Fibroblast of villous mesenchyme (primary cell): ENCODE measurements around the gene ZNF474. TPM values are rescaled to one million over a fixed set of nuclear protein-coding genes. Genes with fewer than 3 reads are reported as not detected.
A peak's percentile ranks its signal among the peaks of the same experiment; 100 is the strongest.

ENCODE experiments used
- DNase-seq: peaks from one replicate; pipeline ENCODE4 v3.0.0-alpha.2; 2010; ENCODE audit warnings: low read depth
- H3K4me3 ChIP-seq: 2 replicates; pipeline ENCODE4 v1.5.1; 2011; ENCODE audit warnings: low read depth, mild to moderate bottlenecking, low read length
- CTCF ChIP-seq: IDR thresholded peaks from 2 replicates; pipeline ENCODE4 v1.5.1; 2012; ENCODE audit warnings: low read depth, mild to moderate bottlenecking, low read length; ENCODE audit not compliant: insufficient read depth
- total RNA-seq: library from RNA; depleted of rRNA; stranded (reverse); fragments of >200 nt; gene quantifications from 2 replicates; pipeline ENCODE4 v1.2.3, GENCODE V29; 2012

The ZNF474 gene
- total RNA-seq, 1 donor, result 0.43 TPM

- no peak for TF ChIP-seq CTCF
- DNase-seq, result no peak
- H3K4me3 ChIP-seq, result no peak overlapping the region
Observed at GRCh38 chr5:122124766-122125165, 4.6 kb upstream of the ZNF474 start.

GRCh38 chr5:122126177-122126755 lies 3.1 kb upstream of the ZNF474 start:
- TF ChIP-seq CTCF, result no peak

GRCh38 chr5:122126756-122127321 lies 2.5 kb upstream of the ZNF474 start:
- no peak for TF ChIP-seq CTCF
- no peak overlapping the region for H3K4me3 ChIP-seq
- peak; percentile 46 for DNase-seq

More at GRCh38 chr5:122126177-122126755, 3.1 kb upstream of the ZNF474 start:
- peak; percentile 78 for DNase-seq
- no peak overlapping the region for H3K4me3 ChIP-seq

- no peak for DNase-seq
- no peak for TF ChIP-seq CTCF
- H3K4me3 ChIP-seq, result no peak overlapping the region
Observed at GRCh38 chr5:122130152-122130551, 806 bp downstream of the ZNF474 start.

GRCh38 chr5:122137702-122138101 lies 8.4 kb downstream of the ZNF474 start:
- TF ChIP-seq CTCF, result no peak
- H3K4me3 ChIP-seq, result no peak overlapping the region
- DNase-seq, result no peak

- TF ChIP-seq CTCF, result no peak
- DNase-seq, result no peak
Observed at GRCh38 chr5:122138356-122138755, 9.0 kb downstream of the ZNF474 start.

GRCh38 chr5:122140900-122141299 lies 11.6 kb downstream of the ZNF474 start:
- TF ChIP-seq CTCF, result no peak

More at GRCh38 chr5:122138356-122138755, 9.0 kb downstream of the ZNF474 start:
- no peak overlapping the region for H3K4me3 ChIP-seq

More at GRCh38 chr5:122140900-122141299, 11.6 kb downstream of the ZNF474 start:
- DNase-seq, result no peak
- H3K4me3 ChIP-seq, result no peak overlapping the region
